ENCODE data around the gene AK2.

AK2 gene

GRCh38 chr1:33080885-33081553, 44.3 kb upstream of the AK2 start, which contains the start of gene AZIN2:
TSS of gene AZIN2 (plus strand) at chr1:33081153. CDS start at chr1:33082250, 1,097 bp downstream.
- TF ChIP-seq, protein P1, sequence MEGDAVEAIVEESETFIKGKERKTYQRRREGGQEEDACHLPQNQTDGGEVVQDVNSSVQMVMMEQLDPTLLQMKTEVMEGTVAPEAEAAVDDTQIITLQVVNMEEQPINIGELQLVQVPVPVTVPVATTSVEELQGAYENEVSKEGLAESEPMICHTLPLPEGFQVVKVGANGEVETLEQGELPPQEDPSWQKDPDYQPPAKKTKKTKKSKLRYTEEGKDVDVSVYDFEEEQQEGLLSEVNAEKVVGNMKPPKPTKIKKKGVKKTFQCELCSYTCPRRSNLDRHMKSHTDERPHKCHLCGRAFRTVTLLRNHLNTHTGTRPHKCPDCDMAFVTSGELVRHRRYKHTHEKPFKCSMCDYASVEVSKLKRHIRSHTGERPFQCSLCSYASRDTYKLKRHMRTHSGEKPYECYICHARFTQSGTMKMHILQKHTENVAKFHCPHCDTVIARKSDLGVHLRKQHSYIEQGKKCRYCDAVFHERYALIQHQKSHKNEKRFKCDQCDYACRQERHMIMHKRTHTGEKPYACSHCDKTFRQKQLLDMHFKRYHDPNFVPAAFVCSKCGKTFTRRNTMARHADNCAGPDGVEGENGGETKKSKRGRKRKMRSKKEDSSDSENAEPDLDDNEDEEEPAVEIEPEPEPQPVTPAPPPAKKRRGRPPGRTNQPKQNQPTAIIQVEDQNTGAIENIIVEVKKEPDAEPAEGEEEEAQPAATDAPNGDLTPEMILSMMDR (IDR thresholded peaks at IDR 0.05; ENCODE audit: low read depth, low read length): no peak
- DNase-seq: peak; percentile 95
- H3K4me3 ChIP-seq (ENCODE audit: low read depth, low read length): peak within 1 kb of the TSS; percentile 63
- H3K27me3 ChIP-seq: peaks cover 13% of the 10 kb centered on the region
- H3K36me3 ChIP-seq: no peaks in the 10 kb centered on the region
- H3K4me1 ChIP-seq: no peaks in the 10 kb centered on the region
- no peaks in the 10 kb centered on the region for H3K9me3 ChIP-seq

- no peak for DNase-seq
- H3K9me3 ChIP-seq: no peaks in the 10 kb centered on the region
- peak overlapping the region; percentile 63 for H3K4me3 ChIP-seq (ENCODE audit: low read depth, low read length)
- TF ChIP-seq, protein P1 (IDR thresholded peaks at IDR 0.05; ENCODE audit: low read depth, low read length): no peak
- H3K4me1 ChIP-seq: no peaks in the 10 kb centered on the region
- no peaks in the 10 kb centered on the region for H3K36me3 ChIP-seq
- peaks cover 13% of the 10 kb centered on the region for H3K27me3 ChIP-seq
Measured at GRCh38 chr1:33080373-33080772, 43.7 kb upstream of the AK2 start.

GRCh38 chr1:33078030-33078591, 41.4 kb upstream of the AK2 start:
- H3K36me3 ChIP-seq: no peaks in the 10 kb centered on the region
- TF ChIP-seq, protein P1 (IDR thresholded peaks at IDR 0.05; ENCODE audit: low read depth, low read length): no peak
- H3K4me3 ChIP-seq (ENCODE audit: low read depth, low read length): no peak overlapping the region
- no peaks in the 10 kb centered on the region for H3K9me3 ChIP-seq
- no peak for DNase-seq
- H3K4me1 ChIP-seq: no peaks in the 10 kb centered on the region
- peaks cover 13% of the 10 kb centered on the region for H3K27me3 ChIP-seq

- H3K36me3 ChIP-seq: no peaks in the 10 kb centered on the region
- TF ChIP-seq, protein P1 (IDR thresholded peaks at IDR 0.05; ENCODE audit: low read depth, low read length): no peak
- H3K4me1 ChIP-seq: no peaks in the 10 kb centered on the region
- H3K27me3 ChIP-seq: no peaks in the 10 kb centered on the region
- H3K9me3 ChIP-seq: no peaks in the 10 kb centered on the region
- DNase-seq: no peak
- H3K4me3 ChIP-seq (ENCODE audit: low read depth, low read length): no peak overlapping the region
Measured at GRCh38 chr1:33074193-33074945, 37.7 kb upstream of the AK2 start.

DNA sequence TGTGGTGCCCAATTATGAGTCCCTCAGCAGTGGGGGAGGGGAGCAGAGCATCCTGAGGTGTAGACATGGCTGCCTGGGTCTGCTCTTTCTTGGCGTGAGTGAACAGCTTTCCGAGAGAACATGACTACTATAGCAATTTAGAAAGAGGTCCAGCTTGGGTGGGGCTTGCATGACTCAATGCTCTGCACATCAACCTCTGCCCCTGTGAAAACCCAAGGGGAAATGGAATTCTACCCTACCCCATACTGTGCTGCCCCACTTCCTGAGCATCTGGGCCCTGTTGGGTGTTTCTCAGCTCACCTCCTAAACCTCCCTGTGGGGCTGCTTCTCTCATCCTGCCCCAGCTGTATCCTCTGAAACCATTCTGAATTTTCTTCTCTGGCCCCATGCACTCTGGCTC, 36.0 kb upstream of the AK2 start:
- Histone ChIP-seq H3K9me3 (no peaks in the 10 kb centered on the region), H3K36me3 (no peaks in the 10 kb centered on the region), H3K4me1 (no peaks in the 10 kb centered on the region), H3K27me3 (no peaks in the 10 kb centered on the region), H3K4me3 (ENCODE audit: low read depth, low read length) (no peak overlapping the region)
- DNase-seq: no peak
- TF ChIP-seq, protein P1 (IDR thresholded peaks at IDR 0.05; ENCODE audit: low read depth, low read length): no peak

Data from BE2C (cell line).